Karpas-422 (cell line): Measurements from ENCODE around the gene C2orf42. TPM values are rescaled to one million over a fixed set of nuclear protein-coding genes. Genes with fewer than 3 reads are reported as not detected.

Experiments
- DNase-seq: peaks from one replicate; pipeline ENCODE4 v3.0.0-alpha.2; 2015
- H2AFZ ChIP-seq: fragments of 200-600 bp; sonication (generic); 2 replicates; pipeline ENCODE4 v1.6.1; 2014; ENCODE audit warnings: antibody characterized with exemption, low read length, mixed read lengths
- H3K27ac ChIP-seq: fragments of 200-600 bp; sonication (generic); 2 replicates; pipeline ENCODE4 v1.5.1; 2014; ENCODE audit warnings: mild to moderate bottlenecking, low read length, moderate library complexity
- H3K27me3 ChIP-seq: fragments of 200-600 bp; sonication (generic); 2 replicates; pipeline ENCODE4 v1.6.1; 2014; ENCODE audit warnings: low read length, mixed read lengths
- H3K36me3 ChIP-seq: fragments of 200-600 bp; sonication (generic); 2 replicates; pipeline ENCODE4 v1.6.1; 2014; ENCODE audit warnings: low read length, mixed read lengths; ENCODE audit not compliant: insufficient read depth
- H3K4me1 ChIP-seq: fragments of 200-600 bp; sonication (generic); 2 replicates; pipeline ENCODE4 v1.6.1; 2014; ENCODE audit warnings: mild to moderate bottlenecking, low read length, mixed read lengths
- H3K4me2 ChIP-seq: fragments of 200-600 bp; sonication (generic); 2 replicates; pipeline ENCODE4 v1.6.1; 2014; ENCODE audit warnings: low read length, low read depth, mild to moderate bottlenecking; ENCODE audit not compliant: poor library complexity, severe bottlenecking
- H3K4me3 ChIP-seq: fragments of 200-600 bp; sonication (generic); 2 replicates; pipeline ENCODE4 v1.5.1; 2014; ENCODE audit warnings: mild to moderate bottlenecking, antibody characterized with exemption, low read length, mixed read lengths
- H3K79me2 ChIP-seq: fragments of 200-600 bp; sonication (generic); 2 replicates; pipeline ENCODE4 v1.6.1; 2014; ENCODE audit warnings: mild to moderate bottlenecking, low read length, mixed read lengths
- H3K9ac ChIP-seq: fragments of 200-600 bp; sonication (generic); 2 replicates; pipeline ENCODE4 v1.6.0; 2014; ENCODE audit warnings: low read length
- H3K9me2 ChIP-seq: fragments of 200-600 bp; sonication (generic), shearing (Covaris generic); replicated peaks from 2 replicates; pipeline ENCODE4 v1.6.0; 2014; ENCODE audit warnings: mild to moderate bottlenecking, low read length, moderate library complexity; ENCODE audit not compliant: insufficient read depth
- H3K9me3 ChIP-seq: fragments of 300-700, 200-600 bp; sonication (generic); 2 replicates; pipeline ENCODE4 v1.6.1; 2014; ENCODE audit warnings: low read length, mixed read lengths
- H4K20me1 ChIP-seq: fragments of 200-600 bp; sonication (generic); 2 replicates; pipeline ENCODE4 v1.6.1; 2014; ENCODE audit warnings: mild to moderate bottlenecking, antibody characterized with exemption, low read length, low read depth; ENCODE audit not compliant: insufficient read depth
- total RNA-seq: library from RNA; depleted of rRNA; stranded (reverse); fragments of >200 nt; shearing (Covaris generic); gene quantifications from 2 replicates; pipeline ENCODE4 v1.2.3, GENCODE V29; 2014; ENCODE audit warnings: low replicate concordance

C2orf42 gene
- total RNA-seq, 1 experiment from 2014 or later = 30.0 TPM

GRCh38 chr2:70123051-70123828 lies 67.6 kb downstream of the C2orf42 start:
- Histone ChIP-seq H3K4me2 (peak overlapping the region; percentile 72), H3K4me1 (peaks cover 67% of the 10 kb centered on the region)

GRCh38 chr2:70122470-70122869 lies 68.3 kb downstream of the C2orf42 start:
- Histone ChIP-seq H3K4me2 (peak overlapping the region; percentile 45), H3K9me2 (no peaks in the 10 kb centered on the region), H3K4me3 (no peak overlapping the region), H3K79me2 (no peaks in the 10 kb centered on the region), H3K9me3 (no peaks in the 10 kb centered on the region), H3K4me1 (peaks cover 65% of the 10 kb centered on the region), H3K9ac (no peak overlapping the region), H3K27me3 (no peaks in the 10 kb centered on the region), H3K36me3 (no peaks in the 10 kb centered on the region), H4K20me1 (no peaks in the 10 kb centered on the region), H3K27ac (no peak overlapping the region), H2AFZ (no peak overlapping the region)
- no peak for DNase-seq

More at GRCh38 chr2:70123051-70123828, 67.6 kb downstream of the C2orf42 start:
- peak overlapping the region; percentile 73 for H3K27ac ChIP-seq
- no peaks in the 10 kb centered on the region for H4K20me1 ChIP-seq
- H3K9ac ChIP-seq = peak overlapping the region; percentile 73; the same call in 1 of the 2 replicates
- DNase-seq = no peak
- peak overlapping the region; percentile 62; the same call in 1 of the 2 replicates for H3K4me3 ChIP-seq
- H3K9me2 ChIP-seq = no peaks in the 10 kb centered on the region
- H3K36me3 ChIP-seq = no peaks in the 10 kb centered on the region
- H2AFZ ChIP-seq = no peak overlapping the region
- no peaks in the 10 kb centered on the region for H3K27me3 ChIP-seq
- H3K9me3 ChIP-seq = no peaks in the 10 kb centered on the region
- no peaks in the 10 kb centered on the region for H3K79me2 ChIP-seq

- peak overlapping the region; percentile 31; the same call in 1 of the 2 replicates for H3K27ac ChIP-seq
- no peaks in the 10 kb centered on the region for H4K20me1 ChIP-seq
- H3K4me3 ChIP-seq = no peak overlapping the region
- peak; percentile 50 for DNase-seq
- no peaks in the 10 kb centered on the region for H3K9me2 ChIP-seq
- peaks cover 67% of the 10 kb centered on the region for H3K4me1 ChIP-seq
- H2AFZ ChIP-seq = peak overlapping the region; percentile 85
- no peaks in the 10 kb centered on the region for H3K27me3 ChIP-seq
- no peaks in the 10 kb centered on the region for H3K9me3 ChIP-seq
- no peaks in the 10 kb centered on the region for H3K36me3 ChIP-seq
- H3K9ac ChIP-seq = peak overlapping the region; percentile 49
- no peaks in the 10 kb centered on the region for H3K79me2 ChIP-seq
- H3K4me2 ChIP-seq = peak overlapping the region; percentile 45
These were observed 69.0 kb downstream of the C2orf42 start for GRCh38 chr2:70121627-70122372.

GRCh38 chr2:70118798-70119454 lies 71.9 kb downstream of the C2orf42 start:
- Histone ChIP-seq H3K36me3 (no peaks in the 10 kb centered on the region), H3K27ac (no peak overlapping the region), H3K4me2 (no peak overlapping the region), H3K27me3 (no peaks in the 10 kb centered on the region), H3K9ac (no peak overlapping the region), H3K9me2 (no peaks in the 10 kb centered on the region), H4K20me1 (no peaks in the 10 kb centered on the region), H3K4me1 (peaks cover 49% of the 10 kb centered on the region), H2AFZ (no peak overlapping the region), H3K79me2 (no peaks in the 10 kb centered on the region), H3K4me3 (no peak overlapping the region), H3K9me3 (no peaks in the 10 kb centered on the region)
- DNase-seq = peak; percentile 40

GRCh38 chr2:70116936-70117552 lies 73.8 kb downstream of the C2orf42 start:
- Histone ChIP-seq H4K20me1 (no peaks in the 10 kb centered on the region), H3K27ac (no peak overlapping the region), H3K79me2 (no peaks in the 10 kb centered on the region), H3K9me2 (no peaks in the 10 kb centered on the region), H2AFZ (0 out of 2 replicates have a peak overlapping the region, but pooled peaks have one; percentile 17), H3K9me3 (no peaks in the 10 kb centered on the region), H3K4me3 (no peak overlapping the region), H3K4me2 (peak overlapping the region; percentile 44), H3K27me3 (no peaks in the 10 kb centered on the region), H3K4me1 (peaks cover 32% of the 10 kb centered on the region), H3K9ac (peak overlapping the region; percentile 42; the same call in 1 of the 2 replicates), H3K36me3 (no peaks in the 10 kb centered on the region)
- DNase-seq = peak; percentile 45

- no peak overlapping the region for H3K4me2 ChIP-seq
- H3K27me3 ChIP-seq = no peaks in the 10 kb centered on the region
- no peaks in the 10 kb centered on the region for H3K9me3 ChIP-seq
- no peak overlapping the region for H3K9ac ChIP-seq
- peaks cover 21% of the 10 kb centered on the region for H3K4me1 ChIP-seq
- H3K79me2 ChIP-seq = no peaks in the 10 kb centered on the region
- H4K20me1 ChIP-seq = no peaks in the 10 kb centered on the region
- H3K36me3 ChIP-seq = no peaks in the 10 kb centered on the region
- H2AFZ ChIP-seq = no peak overlapping the region
- H3K27ac ChIP-seq = no peak overlapping the region
- peak; percentile 40 for DNase-seq
- H3K4me3 ChIP-seq = no peak overlapping the region
- no peaks in the 10 kb centered on the region for H3K9me2 ChIP-seq
These were observed 75.0 kb downstream of the C2orf42 start for GRCh38 chr2:70115646-70116442.

- no peaks in the 10 kb centered on the region for H3K79me2 ChIP-seq
- peaks cover 29% of the 10 kb centered on the region for H3K4me1 ChIP-seq
- no peaks in the 10 kb centered on the region for H3K36me3 ChIP-seq
- no peak overlapping the region for H3K4me3 ChIP-seq
- H3K9ac ChIP-seq = no peak overlapping the region
- no peaks in the 10 kb centered on the region for H3K27me3 ChIP-seq
- no peak overlapping the region for H3K27ac ChIP-seq
- DNase-seq = no peak
- H3K9me3 ChIP-seq = no peaks in the 10 kb centered on the region
- H3K4me2 ChIP-seq = no peak overlapping the region
- no peaks in the 10 kb centered on the region for H4K20me1 ChIP-seq
- no peaks in the 10 kb centered on the region for H3K9me2 ChIP-seq
- H2AFZ ChIP-seq = no peak overlapping the region
These were observed 77.3 kb downstream of the C2orf42 start for GRCh38 chr2:70113359-70114070.
